ENCODE results near the gene CCNI.
"Not testable (repeated sequence)": the region's sequence is repeated elsewhere in the genome, so short reads cannot be mapped to it uniquely, and the experiment has no call there.

The CCNI gene, protein sequence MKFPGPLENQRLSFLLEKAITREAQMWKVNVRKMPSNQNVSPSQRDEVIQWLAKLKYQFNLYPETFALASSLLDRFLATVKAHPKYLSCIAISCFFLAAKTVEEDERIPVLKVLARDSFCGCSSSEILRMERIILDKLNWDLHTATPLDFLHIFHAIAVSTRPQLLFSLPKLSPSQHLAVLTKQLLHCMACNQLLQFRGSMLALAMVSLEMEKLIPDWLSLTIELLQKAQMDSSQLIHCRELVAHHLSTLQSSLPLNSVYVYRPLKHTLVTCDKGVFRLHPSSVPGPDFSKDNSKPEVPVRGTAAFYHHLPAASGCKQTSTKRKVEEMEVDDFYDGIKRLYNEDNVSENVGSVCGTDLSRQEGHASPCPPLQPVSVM

DNA sequence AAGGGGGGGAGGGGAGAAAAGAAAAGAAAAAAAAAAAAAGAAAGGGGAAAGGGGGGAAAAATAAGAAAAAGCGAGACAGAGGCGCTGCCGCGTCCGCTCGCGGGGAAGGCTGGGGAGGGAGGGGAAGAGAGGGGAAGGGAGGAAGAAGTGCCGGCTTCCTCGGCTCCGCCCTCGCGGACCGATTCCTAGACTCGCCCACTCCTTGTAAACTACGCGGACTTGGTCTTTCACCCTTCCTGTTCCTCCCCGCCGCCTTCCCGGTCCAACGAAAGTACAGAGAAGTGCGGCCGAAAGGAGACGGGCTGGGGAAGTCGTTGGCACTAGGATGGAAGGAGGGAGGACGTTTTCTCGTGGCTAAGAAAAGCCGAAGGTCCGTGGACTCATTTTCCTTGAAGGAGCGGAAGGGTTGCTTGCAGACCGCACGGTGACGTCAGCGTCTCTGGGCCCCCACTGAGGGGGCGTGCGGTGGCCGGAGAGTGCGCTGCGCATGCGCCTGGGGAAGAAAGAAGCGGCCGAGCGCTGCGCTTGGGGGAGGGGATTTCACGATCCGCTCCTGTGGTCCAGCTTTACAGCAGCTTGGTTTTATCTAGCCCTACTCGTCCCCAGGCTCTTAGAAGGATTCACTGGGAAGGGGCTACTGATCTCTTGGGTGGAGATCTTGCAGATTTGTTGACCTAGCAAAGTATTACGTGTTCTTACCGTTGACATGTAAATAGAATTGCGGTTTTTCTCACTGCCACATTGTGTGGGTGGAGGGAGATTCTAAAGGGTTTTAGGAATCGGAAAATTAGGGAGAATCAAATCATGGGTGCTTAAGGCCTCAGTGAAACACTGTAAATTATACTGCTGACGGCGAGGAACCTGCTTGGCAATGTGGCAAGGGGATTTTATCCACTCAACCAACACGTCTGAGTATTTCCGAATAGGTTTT is at the start of gene CCNI:
CCNI (minus strand) TSS at position 121 of the 931 bp plus-strand sequence. CDS start 9,627 bp downstream, outside the sequence.
- DNase-seq: peak; percentile 90

DNA sequence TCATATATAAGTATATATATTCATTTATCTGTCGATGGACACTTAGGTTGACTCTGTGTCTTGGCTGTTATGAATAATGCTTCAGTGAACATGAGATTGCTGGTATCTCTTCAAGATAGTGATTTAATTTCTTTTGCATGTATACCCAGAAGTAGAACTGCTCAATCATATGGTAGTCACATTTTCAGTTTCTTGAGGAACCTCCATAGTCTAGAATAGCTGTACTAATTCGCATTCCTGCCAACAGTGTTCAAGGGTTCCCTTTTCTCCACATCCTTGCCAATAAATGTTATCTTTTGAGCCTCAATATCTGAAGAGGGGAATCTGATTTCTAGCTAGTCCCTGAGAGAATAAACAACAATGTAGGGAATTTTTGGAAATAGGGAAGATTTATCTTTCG is 48.8 kb upstream of the CCNI start:
- no peak for DNase-seq

DNA sequence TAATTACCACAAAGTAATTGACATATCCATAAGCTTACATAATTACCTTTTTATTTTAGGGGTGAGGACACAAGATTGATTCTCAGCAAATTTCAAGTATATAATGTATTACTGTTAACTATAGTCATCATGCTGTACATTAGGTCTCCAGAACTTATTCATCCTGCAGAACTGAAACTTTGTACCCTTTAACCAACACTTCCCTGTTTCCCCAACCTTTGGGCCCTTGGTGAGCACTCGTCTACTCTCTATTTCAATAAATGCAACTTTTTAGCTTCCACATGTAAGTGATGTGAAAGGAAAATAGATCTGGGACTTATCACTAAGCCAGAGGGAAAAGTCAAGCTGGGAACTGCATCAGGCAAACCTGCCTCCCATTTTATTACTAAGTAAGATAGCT is 47.6 kb upstream of the CCNI start:
- no peak for DNase-seq

DNA sequence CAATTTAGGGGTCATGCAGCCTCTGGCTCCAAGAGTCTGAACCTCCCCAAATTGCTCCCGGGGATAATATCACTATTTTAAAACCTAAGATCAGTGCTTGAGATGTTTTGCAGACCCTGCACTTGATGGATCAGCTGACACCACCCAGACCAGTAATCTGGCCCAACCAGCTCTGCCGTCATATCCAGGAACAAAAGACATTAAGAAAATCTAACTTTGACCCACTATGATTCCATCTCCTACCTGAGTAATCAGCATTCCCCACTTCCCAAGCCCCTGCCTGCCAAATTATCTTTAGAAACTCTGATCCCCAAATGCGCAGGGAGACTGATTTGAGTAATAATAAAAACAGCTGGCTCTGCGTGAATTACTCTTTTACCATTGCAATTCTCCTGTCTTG is 46.9 kb upstream of the CCNI start:
- no peak for DNase-seq

DNA sequence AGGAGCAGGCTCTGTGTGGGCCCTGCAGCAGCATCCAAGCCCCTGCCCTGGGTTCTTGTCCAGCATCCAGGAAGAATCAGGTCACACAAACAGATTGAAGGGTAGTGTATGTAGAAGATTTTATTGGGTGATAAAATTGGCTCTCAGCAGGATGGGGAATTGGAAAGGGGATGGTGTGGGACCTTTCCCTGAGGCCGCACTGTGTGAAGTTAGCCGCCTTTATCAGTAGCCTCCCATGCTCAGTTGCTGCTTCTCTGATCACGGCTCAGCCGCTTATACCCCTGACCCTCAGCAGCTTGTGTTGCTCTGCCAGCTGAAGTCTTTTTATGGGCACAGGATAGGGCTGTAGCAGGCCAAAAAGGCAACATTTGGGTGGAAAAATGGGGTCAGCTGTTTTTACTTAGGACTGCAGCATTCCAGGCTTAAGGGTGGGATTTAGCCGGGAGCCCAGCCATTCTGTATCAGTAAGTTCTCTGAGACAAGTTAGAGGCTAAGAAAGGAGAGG is 46.0 kb upstream of the CCNI start:
- DNase-seq: no peak

DNA sequence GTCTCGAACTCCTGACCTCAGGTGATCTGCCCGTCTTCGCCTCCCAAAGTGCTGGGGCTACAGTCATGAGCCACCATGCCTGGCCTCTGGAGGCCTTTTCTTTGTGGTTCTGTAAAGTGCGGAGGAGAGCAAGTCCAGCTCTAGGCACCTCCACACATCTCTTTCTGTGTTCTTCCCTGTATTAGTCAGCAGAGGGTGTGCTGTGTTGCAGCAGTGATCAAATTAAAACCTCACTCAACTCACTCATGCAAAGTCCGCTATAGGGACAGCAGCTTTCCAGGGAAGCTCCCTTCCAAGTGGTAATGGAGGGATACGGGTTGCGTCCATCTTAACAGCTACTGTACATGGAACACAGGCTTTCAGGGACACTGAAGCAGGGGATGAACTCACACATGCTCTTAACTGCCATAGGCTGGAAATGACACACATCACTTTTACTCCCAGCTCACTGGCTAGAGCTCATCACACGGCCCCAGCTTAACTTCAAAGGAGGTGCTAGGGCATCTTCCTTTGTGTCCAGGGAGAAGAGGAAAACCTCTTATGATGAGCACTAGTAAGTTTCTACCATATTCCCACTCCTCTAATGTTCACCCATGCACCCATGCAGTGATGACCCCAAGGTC is 45.2 kb upstream of the CCNI start:
- DNase-seq: no peak

DNA sequence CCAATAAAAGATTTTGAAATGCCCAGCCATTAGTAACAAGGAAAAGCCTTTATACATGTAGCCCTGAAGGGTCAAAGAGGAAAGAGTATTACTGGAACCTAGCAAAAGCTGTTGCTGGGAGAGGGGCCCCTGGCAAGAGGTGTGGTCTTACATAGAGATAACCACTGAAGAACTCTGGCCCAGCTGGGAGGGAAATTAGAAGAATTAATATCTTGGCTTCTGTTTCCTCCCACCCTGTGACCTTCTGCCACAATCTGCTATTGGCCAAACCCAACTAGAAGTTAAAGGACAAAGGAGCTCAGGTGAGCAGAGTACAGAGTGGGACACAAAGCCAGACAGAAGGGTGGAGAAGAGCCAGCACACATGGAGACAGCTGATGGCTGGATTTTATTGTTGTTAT is 41.9 kb upstream of the CCNI start:
- DNase-seq: no peak

DNA sequence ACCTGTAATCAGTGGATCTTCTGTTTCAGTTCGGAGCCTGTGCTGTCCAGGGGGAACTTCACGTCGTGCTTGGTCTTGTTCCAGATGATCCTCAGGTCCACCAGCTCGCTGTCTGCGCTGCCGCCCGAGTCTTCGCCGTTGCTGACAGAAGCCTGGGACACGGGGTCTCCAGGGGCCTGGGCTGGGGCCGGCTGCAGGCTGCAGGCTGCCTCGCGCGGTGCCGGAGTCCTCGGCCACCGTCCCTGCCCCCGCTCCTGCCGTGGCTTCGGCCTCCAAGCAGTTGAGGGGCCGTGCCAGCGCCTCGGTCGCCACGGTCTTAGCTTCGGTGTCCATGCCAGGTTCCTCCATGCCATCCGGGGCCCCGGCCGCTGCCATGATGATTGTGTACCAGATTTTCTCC is 37.3 kb upstream of the CCNI start:
- DNase-seq: no peak

DNA sequence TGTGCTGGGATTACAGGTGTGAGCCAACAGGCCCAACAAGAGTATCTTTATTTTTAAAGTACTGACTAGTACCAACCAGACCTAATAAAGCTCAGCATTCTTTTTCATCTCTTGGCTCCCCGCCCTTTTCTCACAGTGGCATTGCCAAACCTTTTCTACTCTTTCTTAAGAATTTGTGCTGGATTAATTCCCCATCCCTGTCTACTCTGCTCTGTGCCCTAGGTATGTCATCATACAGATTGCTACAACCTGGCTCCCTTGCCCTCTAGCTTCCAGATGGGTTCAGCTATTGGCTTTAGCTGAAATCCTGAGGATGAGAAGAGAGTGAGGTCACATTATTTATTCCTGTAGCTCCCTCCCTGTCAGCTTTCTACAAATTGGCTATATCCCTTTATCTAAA is 34.9 kb upstream of the CCNI start:
- no peak for DNase-seq

DNA sequence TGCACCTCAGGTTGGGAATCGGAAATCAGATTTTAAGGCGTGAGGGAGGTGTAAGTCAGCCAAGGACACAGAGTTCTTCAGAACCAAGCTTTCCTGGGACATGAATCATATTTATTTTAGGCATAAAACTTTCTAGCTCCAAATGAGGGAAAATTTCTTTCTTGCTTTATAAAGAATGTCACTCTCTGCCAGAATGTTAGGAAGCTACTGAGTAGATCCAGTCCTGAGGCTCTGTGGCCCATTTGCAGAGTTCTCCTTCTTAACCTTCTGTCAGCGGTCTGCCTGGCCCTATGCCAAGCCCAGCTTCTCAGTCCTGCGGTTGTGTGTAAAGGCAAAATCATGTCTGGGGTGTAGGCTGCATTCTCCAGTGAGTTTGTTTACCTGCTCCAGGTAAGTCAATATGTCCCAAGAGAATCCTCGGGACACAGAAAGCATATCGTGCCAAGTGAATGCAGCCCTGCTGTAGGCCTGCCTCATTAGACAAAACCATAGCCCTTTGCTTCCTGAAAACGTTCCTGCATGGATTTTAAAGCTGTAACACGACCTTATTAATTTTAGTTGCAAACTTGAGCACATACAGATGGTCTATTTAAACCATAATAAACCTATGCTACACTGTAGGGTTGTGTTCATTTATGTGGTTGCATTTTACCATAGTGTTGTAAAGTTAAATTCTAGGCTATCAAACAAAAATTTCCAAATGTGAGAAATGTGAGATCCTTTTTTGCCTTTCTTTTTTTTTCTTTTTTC is 29.2 kb upstream of the CCNI start:
- no peak for DNase-seq

DNA sequence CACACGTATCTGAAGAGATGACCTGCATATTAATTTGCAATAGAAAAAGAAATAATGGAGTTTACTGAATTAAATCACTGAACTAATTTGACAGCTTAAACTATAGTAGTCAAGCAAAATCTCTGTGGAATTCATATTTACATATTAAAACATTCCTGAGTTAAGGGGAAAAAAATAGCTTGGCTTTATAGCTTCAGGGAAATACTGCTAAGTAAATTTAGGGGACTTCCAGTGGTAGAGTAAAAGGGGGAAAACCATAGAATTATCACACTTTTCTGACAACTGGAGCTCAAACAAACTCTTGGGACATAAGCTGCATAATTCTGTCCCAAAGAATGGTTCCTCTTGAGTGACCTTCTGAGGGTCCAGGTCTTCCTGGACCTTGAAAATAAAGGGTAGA is 28.6 kb upstream of the CCNI start:
- no peak for DNase-seq

DNA sequence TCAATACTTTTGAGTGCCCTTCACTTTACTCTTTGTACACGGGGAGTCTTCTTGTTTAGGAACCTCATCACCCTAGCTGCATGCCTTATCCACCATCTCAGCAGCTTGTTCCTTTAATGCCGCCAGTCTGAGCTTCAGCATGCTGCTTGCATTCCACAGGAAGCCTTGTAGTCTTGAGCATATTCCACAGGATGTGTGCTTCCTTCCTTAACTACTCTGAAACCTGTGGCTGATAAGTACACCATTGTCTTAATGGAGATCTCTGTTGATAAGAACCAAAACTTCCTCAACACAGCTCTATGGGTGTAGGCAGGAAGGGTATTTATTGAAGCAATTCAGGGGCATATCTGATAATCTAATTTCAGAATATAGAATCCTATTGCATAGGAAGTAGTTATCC is 24.4 kb upstream of the CCNI start:
- no peak for DNase-seq

DNA sequence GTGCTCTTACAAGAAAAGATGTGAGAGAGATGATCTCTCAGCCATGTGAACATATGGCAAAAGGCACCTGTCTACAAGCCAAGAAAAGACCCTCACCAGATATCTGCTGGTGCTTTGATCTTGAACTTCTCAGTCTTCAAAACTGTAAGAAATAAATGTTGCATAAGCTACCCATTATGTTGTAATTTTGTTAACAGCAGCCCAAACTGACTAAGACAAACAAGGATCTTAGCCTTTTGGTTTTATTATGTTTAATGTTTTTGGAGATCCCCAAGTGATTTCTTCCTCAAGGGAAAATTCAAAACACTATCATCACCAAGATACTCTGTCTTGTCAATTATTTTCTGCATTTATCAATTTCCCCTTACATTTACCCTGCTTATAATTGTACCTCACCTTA is 21.8 kb upstream of the CCNI start:
- no peak for DNase-seq

DNA sequence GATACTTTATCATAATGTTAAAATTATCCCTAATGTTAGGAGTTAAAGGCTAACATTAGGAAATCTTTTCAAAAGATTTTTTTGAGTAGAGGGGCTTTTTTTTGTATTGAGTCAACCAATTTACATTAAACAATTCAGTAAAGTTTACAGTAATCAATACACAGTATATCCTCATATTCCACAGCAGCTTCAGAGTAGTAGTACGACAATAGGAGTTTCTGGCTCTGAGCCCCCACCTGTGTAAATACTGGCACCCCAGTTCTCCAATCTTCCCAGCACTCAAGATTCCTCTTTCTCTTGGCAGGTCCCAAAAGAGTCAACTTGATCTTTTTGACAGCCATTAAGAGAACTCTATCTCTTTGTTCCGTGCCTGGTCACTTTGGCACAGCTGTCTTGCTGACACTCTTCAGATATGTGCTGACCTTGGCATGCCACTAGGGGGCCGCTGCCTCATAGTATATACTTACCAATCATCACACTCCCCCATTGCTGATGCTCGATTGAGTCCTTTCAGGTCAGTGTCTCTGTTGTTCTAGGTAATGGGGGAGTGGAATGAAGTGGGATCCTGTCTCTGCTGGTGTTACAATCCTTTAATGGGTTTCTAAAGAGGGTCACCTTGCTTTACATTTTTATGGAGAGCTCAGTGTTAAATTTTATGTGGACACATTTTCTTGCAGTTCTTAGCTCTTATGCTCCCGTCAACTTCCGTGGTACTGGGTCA is 19.5 kb upstream of the CCNI start:
- DNase-seq: peak; percentile 35

DNA sequence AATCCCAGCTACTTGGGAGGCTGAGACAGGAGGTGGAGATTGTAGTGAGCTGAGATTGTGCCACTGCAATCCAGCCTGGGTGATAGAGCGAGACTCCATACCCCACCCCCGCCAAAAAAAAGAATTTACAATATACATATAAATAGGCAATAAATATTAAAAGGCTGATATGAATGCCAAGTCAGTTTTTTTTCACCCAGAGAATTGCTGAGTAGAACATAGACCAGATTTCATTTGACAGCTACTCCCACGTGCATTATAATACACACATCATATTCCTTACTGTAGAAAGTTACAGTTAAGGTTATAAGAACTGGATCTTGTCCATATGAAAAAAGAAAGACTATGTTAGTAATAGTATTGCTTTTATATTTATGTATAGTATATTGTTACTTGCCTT is 18.7 kb upstream of the CCNI start:
- DNase-seq: no peak

DNA sequence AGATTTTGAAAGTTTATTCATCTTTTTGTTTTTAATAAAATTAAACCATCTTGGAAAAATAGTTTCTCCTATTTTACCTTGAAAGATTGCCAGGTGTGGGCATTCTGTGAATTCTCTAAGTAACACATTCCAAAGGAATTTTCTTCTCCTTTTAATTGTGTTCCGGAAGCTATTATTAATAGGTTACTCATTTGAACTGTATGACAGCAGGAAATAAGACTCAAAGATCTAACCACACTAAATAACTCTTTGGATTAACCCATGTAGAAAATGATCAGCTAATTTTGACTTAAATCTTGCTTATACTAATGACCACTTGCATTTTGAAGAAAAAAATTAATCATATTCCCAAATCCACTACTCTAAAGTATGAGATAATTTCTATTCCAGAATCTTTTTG is 17.6 kb upstream of the CCNI start:
- no peak for DNase-seq

DNA sequence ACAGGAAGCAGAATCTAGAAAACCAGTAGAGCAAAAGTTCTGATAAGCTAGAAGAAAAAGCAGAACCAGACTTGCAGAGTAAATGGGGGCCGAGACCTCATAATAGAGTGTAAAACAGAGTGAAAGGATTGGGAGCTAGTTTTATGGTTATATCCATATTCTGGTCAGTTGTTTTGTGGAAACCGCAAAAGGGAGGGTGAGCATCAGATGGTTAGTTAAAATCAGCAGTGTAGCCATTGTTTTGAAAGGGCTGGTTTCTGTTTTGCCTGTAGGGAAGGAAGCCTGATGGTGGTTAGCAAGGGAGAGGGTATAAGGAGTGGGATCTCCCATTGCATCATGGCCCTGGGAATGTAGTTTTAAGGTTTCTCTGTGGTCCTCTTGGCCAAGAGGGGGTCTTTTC is 17.2 kb upstream of the CCNI start:
- no peak for DNase-seq

DNA sequence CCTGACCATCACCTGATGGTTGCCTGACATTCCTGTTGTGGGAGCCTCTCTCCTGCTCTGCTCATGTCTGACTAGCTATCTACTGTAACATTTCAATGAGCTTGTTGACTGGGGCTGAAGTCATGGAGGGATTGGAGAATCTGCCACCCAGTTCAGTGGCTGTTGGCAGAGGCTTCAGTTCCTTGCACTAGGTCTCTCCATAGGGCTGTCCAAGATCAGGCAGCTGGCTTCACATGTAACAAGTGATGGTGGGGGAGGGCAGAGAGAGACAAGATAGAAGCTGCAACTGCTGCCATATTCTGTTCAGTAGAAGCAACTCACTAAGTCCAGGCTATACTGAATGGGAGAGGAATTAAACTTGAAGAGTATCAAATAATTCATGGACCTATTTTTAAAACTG is 14.1 kb upstream of the CCNI start:
- DNase-seq: no peak

DNA sequence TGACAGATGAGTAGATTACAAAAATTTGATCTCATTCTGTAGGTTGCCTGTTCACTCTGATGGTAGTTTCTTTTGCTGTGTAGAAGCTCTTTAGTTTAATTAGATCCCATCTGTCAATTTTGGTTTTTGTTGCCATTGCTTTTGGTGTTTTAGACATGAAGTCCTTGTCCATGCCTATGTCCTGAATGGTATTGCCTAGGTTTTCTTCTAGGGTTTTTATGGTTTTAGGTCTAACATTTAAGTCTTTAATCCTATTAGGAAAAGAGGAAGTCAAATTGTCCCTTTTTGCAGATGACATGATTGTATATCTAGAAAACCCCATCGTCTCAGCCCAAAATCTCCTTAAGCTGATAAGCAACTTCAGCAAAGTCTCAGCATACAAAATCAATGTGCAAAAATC is 11.2 kb upstream of the CCNI start:
- DNase-seq: not testable (repeated sequence)

DNA sequence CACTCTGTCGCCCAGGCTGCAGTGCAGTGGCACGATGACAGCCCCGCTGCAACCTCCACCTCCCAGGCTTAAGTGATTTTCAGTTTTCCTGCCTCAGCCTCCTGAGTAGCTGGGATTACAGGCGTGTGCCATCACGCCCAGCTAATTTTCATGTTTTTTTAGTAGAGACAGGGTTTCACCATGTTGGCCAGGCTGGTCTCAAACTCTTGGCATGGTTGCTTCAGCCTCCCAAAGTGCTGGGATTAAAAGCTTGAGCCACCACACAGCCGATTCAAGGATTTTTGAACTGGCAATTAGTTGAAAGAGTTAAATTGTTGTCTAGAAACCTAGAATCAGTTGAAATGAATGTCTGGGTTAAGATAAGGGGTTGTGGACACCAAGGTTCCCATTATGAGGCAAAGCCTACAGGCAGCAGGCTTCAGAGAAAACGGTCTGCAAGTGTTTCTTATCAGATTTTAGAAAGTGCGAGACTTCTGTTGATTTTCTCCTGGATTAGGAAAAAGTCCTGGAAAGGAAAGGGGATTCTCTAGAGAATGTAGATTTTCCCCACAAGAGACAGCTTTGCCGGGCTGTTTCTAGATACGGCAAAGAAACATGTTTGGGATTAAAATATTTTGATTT is 8.3 kb upstream of the CCNI start:
- DNase-seq: no peak

DNA sequence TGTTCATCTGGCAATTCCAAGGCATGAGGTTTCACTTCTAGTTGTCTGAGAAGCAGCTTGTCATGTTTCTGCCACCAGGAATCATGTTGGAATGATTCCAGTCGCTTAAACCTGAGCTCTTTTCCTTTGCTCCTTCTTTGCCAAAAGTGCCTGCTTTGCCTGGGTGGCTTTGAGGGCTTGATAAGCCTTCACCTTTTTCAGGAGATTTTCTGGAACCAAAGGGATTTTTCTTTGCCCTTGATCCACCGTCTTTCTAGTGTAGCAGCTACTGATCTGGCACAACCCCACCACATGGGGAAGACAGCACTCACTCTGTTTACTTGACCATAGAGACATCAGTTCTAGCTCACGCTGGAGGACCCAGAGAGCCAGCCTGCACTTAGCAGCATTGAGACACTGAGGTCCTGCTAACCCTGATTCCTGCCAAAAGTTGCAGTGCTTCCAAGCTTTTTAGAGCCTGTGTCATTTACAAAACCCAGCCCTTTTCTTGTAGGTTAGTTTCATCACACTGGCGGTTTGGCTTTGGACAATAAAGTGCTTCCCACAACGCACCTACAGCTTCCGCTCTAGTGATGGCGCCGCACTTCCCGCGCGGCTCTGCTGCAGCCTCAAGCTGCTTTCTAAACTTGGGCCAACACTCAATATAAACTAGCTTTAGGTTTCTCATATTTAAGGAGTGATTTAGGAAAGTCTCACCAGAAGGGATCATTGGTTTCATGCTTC is 7.3 kb upstream of the CCNI start:
- no peak for DNase-seq

All from NCI-H446 treated with DMSO at 0.1 percent for 48 hours (cell line).